ENCODE data around the gene EFNA3. TPM values are rescaled to one million over a fixed set of nuclear protein-coding genes. Genes with fewer than 3 reads are reported as not detected.

EFNA3 gene
- polyA plus RNA-seq, 3 donors = 4.8 to 6.5 (median 6.1) TPM

- DNase-seq (ENCODE audit: low read depth in 3 of 3, low spot score in 2 of 3) = no peak
Observed at GRCh38 chr1:155127967-155128754, 49.5 kb downstream of the EFNA3 start.

GRCh38 chr1:155128755-155129473, 50.3 kb downstream of the EFNA3 start:
- DNase-seq (ENCODE audit: low read depth in 3 of 3, low spot score in 2 of 3) = no peak

GRCh38 chr1:155130272-155131006, 51.8 kb downstream of the EFNA3 start:
- DNase-seq (ENCODE audit: low read depth in 3 of 3, low spot score in 2 of 3) = no peak

- no peak for DNase-seq (ENCODE audit: low read depth in 3 of 3, low spot score in 2 of 3)
Observed at GRCh38 chr1:155131285-155131684, 52.6 kb downstream of the EFNA3 start.

GRCh38 chr1:155131856-155132255, 53.2 kb downstream of the EFNA3 start:
- DNase-seq (ENCODE audit: low read depth in 3 of 3, low spot score in 2 of 3) = no peak

- DNase-seq (ENCODE audit: low read depth in 3 of 3, low spot score in 2 of 3) = no peak
Observed at GRCh38 chr1:155133799-155134281, 55.2 kb downstream of the EFNA3 start.

GRCh38 chr1:155134322-155134721, 55.7 kb downstream of the EFNA3 start:
- no peak for DNase-seq (ENCODE audit: low read depth in 3 of 3, low spot score in 2 of 3)

- no peak for DNase-seq (ENCODE audit: low read depth in 3 of 3, low spot score in 2 of 3)
Observed at GRCh38 chr1:155134880-155135414, 56.3 kb downstream of the EFNA3 start.

GRCh38 chr1:155135415-155136028, 56.9 kb downstream of the EFNA3 start, which contains the start of gene SLC50A1:
SLC50A1 (plus strand) TSS chr1:155135852; CDS start chr1:155135912, 60 bp downstream.
- DNase-seq (ENCODE audit: low read depth in 3 of 3, low spot score in 2 of 3) = peak in 2 of 3 donors; percentile 86 to 87

GRCh38 chr1:155136748-155137147, 58.1 kb downstream of the EFNA3 start:
- DNase-seq (ENCODE audit: low read depth in 3 of 3, low spot score in 2 of 3) = no peak

Other genes starting within 250 kb of the EFNA3 start
- 1 to 10 TPM; 2.0 to 2.8 (median 2.4) TPM for gene KCNN3, start 208.6 kb upstream of the EFNA3 start, polyA plus RNA-seq (ENCODE audit: insufficient read length in 3 of 3)
- gene PMVK, start 142.1 kb upstream of the EFNA3 start, polyA plus RNA-seq (ENCODE audit: insufficient read length in 3 of 3) = 10 to 100 TPM; 42.2 to 43.6 (median 43.3) TPM
- gene PBXIP1, start 122.7 kb upstream of the EFNA3 start, polyA plus RNA-seq (ENCODE audit: insufficient read length in 3 of 3) = 10 to 100 TPM; 67.1 to 71.0 (median 67.8) TPM
- gene PYGO2, start 117.1 kb upstream of the EFNA3 start, polyA plus RNA-seq (ENCODE audit: insufficient read length in 3 of 3) = 10 to 100 TPM; 41.8 to 46.5 (median 42.6) TPM
- 10 to 100 TPM; 74.7 to 82.3 (median 76.1) TPM for gene SHC1, start 108.1 kb upstream of the EFNA3 start, polyA plus RNA-seq (ENCODE audit: insufficient read length in 3 of 3)
- gene CKS1B, start 104.2 kb upstream of the EFNA3 start, polyA plus RNA-seq (ENCODE audit: insufficient read length in 3 of 3) = 100 to 1,000 TPM; 102 to 114 (median 104) TPM
- 10 to 100 TPM; 28.1 to 30.7 (median 29.0) TPM for gene FLAD1, start 95.5 kb upstream of the EFNA3 start, polyA plus RNA-seq (ENCODE audit: insufficient read length in 3 of 3)
- gene LENEP, start 85.3 kb upstream of the EFNA3 start, polyA plus RNA-seq (ENCODE audit: insufficient read length in 3 of 3) = not detected
- gene ZBTB7B, start 76.0 kb upstream of the EFNA3 start, polyA plus RNA-seq (ENCODE audit: insufficient read length in 3 of 3) = 10 to 100 TPM in 2 of 3 donors, 1 to 10 TPM in 1; 10.0 to 13.8 (median 11.5) TPM
- gene DCST2, start 45.1 kb upstream of the EFNA3 start, polyA plus RNA-seq (ENCODE audit: insufficient read length in 3 of 3) = 1 to 10 TPM in 2 of 3 donors, under 1 TPM in 1; 0.85 to 1.3 (median 1.3) TPM
- gene DCST1, start 45.0 kb upstream of the EFNA3 start, polyA plus RNA-seq (ENCODE audit: insufficient read length in 3 of 3) = under 1 TPM; 0.21 to 0.29 (median 0.28) TPM
- gene ADAM15, start 27.5 kb upstream of the EFNA3 start, polyA plus RNA-seq (ENCODE audit: insufficient read length in 3 of 3) = 10 to 100 TPM; 36.5 to 37.6 (median 36.8) TPM
- gene EFNA4, start 15.1 kb upstream of the EFNA3 start, polyA plus RNA-seq (ENCODE audit: insufficient read length in 3 of 3) = 10 to 100 TPM; 18.0 to 20.3 (median 18.5) TPM
- 10 to 100 TPM; 68.2 to 78.3 (median 74.4) TPM for gene EFNA1, start 49.0 kb downstream of the EFNA3 start, polyA plus RNA-seq (ENCODE audit: insufficient read length in 3 of 3)
- gene SLC50A1, start 57.0 kb downstream of the EFNA3 start, polyA plus RNA-seq (ENCODE audit: insufficient read length in 3 of 3) = 10 to 100 TPM; 52.9 to 57.0 (median 55.8) TPM
- 10 to 100 TPM; 26.4 to 36.9 (median 33.0) TPM for gene DPM3, start 61.7 kb downstream of the EFNA3 start, polyA plus RNA-seq (ENCODE audit: insufficient read length in 3 of 3)
- gene KRTCAP2, start 94.5 kb downstream of the EFNA3 start, polyA plus RNA-seq (ENCODE audit: insufficient read length in 3 of 3) = 100 to 1,000 TPM; 140 to 153 (median 152) TPM
- gene TRIM46, start 95.0 kb downstream of the EFNA3 start, polyA plus RNA-seq (ENCODE audit: insufficient read length in 3 of 3) = 1 to 10 TPM; 2.4 to 2.9 (median 2.9) TPM
- 10 to 100 TPM; 29.3 to 34.9 (median 31.9) TPM for gene THBS3, start 129.1 kb downstream of the EFNA3 start, polyA plus RNA-seq (ENCODE audit: insufficient read length in 3 of 3)
- gene MTX1, start 129.9 kb downstream of the EFNA3 start, polyA plus RNA-seq (ENCODE audit: insufficient read length in 3 of 3) = 10 to 100 TPM; 40.0 to 44.2 (median 42.2) TPM
- gene ENTREP3, start 176.6 kb downstream of the EFNA3 start, polyA plus RNA-seq (ENCODE audit: insufficient read length in 3 of 3) = 10 to 100 TPM; 18.0 to 21.5 (median 19.3) TPM
- gene SCAMP3, start 183.5 kb downstream of the EFNA3 start, polyA plus RNA-seq (ENCODE audit: insufficient read length in 3 of 3) = 10 to 100 TPM; 52.3 to 59.5 (median 54.7) TPM
- gene CLK2, start 194.7 kb downstream of the EFNA3 start, polyA plus RNA-seq (ENCODE audit: insufficient read length in 3 of 3) = 10 to 100 TPM; 61.3 to 68.7 (median 64.7) TPM
- gene HCN3, start 198.6 kb downstream of the EFNA3 start, polyA plus RNA-seq (ENCODE audit: insufficient read length in 3 of 3) = 1 to 10 TPM; 6.8 to 9.3 (median 9.0) TPM
- 1 to 10 TPM; 5.4 to 9.6 (median 9.4) TPM for gene PKLR, start 222.6 kb downstream of the EFNA3 start, polyA plus RNA-seq (ENCODE audit: insufficient read length in 3 of 3)
- 100 to 1,000 TPM; 171 to 181 (median 178) TPM for gene FDPS, start 230.0 kb downstream of the EFNA3 start, polyA plus RNA-seq (ENCODE audit: insufficient read length in 3 of 3)
- 10 to 100 TPM; 27.7 to 34.0 (median 29.9) TPM for gene RUSC1, start 242.1 kb downstream of the EFNA3 start, polyA plus RNA-seq (ENCODE audit: insufficient read length in 3 of 3)